OCI-LY3 (cell line): ENCODE results near the gene PHTF1.

Experiments
- CTCF ChIP-seq: fragments of 200-600, 300-600 bp; sonication (generic); IDR thresholded peaks from 2 replicates; pipeline ENCODE4 v1.5.1; 2014; ENCODE audit warnings: antibody characterized with exemption, low read length, low read depth
- EZH2phosphoT487 ChIP-seq: fragments of 200-600 bp; shearing (Covaris generic); IDR thresholded peaks from 2 replicates; pipeline ENCODE4 v1.6.1; 2018; ENCODE audit warnings: antibody characterized with exemption, mixed run types, low read depth

- TF ChIP-seq CTCF, result no peak
- no peak for TF ChIP-seq EZH2phosphoT487
Observed at GRCh38 chr1:113653741-113654140, 105.5 kb downstream of the PHTF1 start.
